ENCODE data around the gene ATP6V1B1. TPM values are rescaled to one million over a fixed set of nuclear protein-coding genes. Genes with fewer than 3 reads are reported as not detected.

Gene ATP6V1B1
- total RNA-seq, 1 donor = 0.09 TPM

GRCh38 chr2:70988726-70989648 lies 53.3 kb downstream of the ATP6V1B1 start:
- no peak for DNase-seq (ENCODE audit: low read depth)
- H3K4me3 ChIP-seq (ENCODE audit: low read depth, low read length) = no peak overlapping the region
- TF ChIP-seq CTCF (IDR thresholded peaks at IDR 0.05; ENCODE audit: insufficient read depth, low read length) = no peak

- DNase-seq (ENCODE audit: low read depth) = no peak
- H3K4me3 ChIP-seq (ENCODE audit: low read depth, low read length) = no peak overlapping the region
- TF ChIP-seq CTCF (IDR thresholded peaks at IDR 0.05; ENCODE audit: insufficient read depth, low read length) = no peak
These were observed 54.5 kb downstream of the ATP6V1B1 start for GRCh38 chr2:70990216-70990615.

GRCh38 chr2:70991142-70991541 lies 55.4 kb downstream of the ATP6V1B1 start:
- H3K4me3 ChIP-seq (ENCODE audit: low read depth, low read length) = no peak overlapping the region
- TF ChIP-seq CTCF (IDR thresholded peaks at IDR 0.05; ENCODE audit: insufficient read depth, low read length) = no peak
- DNase-seq (ENCODE audit: low read depth) = no peak

- H3K4me3 ChIP-seq (ENCODE audit: low read depth, low read length) = no peak overlapping the region
- no peak for TF ChIP-seq CTCF (IDR thresholded peaks at IDR 0.05; ENCODE audit: insufficient read depth, low read length)
- DNase-seq (ENCODE audit: low read depth) = no peak
These were observed 56.0 kb downstream of the ATP6V1B1 start for GRCh38 chr2:70991742-70992141.

GRCh38 chr2:70992945-70993853 lies 57.5 kb downstream of the ATP6V1B1 start:
- no peak for TF ChIP-seq CTCF (IDR thresholded peaks at IDR 0.05; ENCODE audit: insufficient read depth, low read length)
- no peak for DNase-seq (ENCODE audit: low read depth)
- peak overlapping the region; percentile 86 for H3K4me3 ChIP-seq (ENCODE audit: low read depth, low read length)

GRCh38 chr2:70994009-70994698 lies 58.5 kb downstream of the ATP6V1B1 start:
- DNase-seq (ENCODE audit: low read depth) = peak; percentile 11
- peak overlapping the region; percentile 86 for H3K4me3 ChIP-seq (ENCODE audit: low read depth, low read length)
- TF ChIP-seq CTCF (IDR thresholded peaks at IDR 0.05; ENCODE audit: insufficient read depth, low read length) = no peak

Data from fibroblast of the aortic adventitia (primary cell).